Measurements from ENCODE around the gene FCMR.

- TF ChIP-seq EZH2phosphoT487 (IDR thresholded peaks at IDR 0.05; ENCODE audit: borderline replicate concordance, low read length) (no peak), CTCF (conservative IDR thresholded peaks at IDR 0.05; ENCODE audit: low read depth, low read length) (no peak)
Observed at GRCh38 chr1:206860165-206860564, 61.6 kb downstream of the FCMR start.

Measured in PC-3 (cell line).